NCI-H2196 (cell line): Measurements from ENCODE around the gene C1S.

Experiments
- DNase-seq: peaks from one replicate; lab custom pipeline; 2025; ENCODE audit not compliant: unreplicated experiment; lab: John Stamatoyannopoulos, UW

Gene C1S

DNA sequence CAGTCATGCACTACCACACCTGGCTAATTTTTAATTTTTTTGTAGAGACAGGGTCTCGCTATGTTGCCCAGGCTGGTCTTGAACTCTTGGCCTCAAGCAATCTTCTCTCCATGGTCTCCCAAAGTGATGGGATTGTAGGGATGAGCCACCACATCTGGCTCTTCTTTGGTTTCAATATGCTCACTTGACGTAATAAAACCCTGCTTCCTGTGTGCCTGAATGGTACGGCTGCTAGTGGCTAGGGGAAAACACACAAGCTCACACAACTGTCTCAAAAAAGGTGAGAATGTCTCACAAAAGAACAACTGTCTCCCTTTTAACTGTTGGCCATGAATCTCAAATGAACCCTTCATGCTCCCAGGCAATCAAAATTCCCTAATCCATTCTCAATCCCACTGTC lies 15.0 kb downstream of the C1S start:
- DNase-seq, result no peak

DNA sequence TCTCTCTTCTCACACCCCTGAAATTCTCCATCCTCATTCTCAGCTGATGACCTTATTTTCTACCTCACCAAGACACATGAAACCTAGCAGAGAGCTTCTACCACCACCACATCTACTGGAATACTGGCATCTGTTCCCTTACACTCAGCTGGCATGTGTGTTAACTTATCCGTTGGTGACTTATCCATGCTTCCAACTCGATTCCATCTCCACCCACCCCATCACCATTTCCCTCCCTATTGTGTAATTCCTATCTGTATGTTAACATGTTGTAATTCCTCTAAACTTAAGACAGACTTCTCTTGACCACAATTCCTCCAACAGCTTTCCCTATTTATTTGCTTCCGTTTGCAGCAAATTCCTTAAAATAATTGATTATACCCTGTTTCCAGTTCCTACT lies 15.4 kb downstream of the C1S start:
- DNase-seq, result no peak

DNA sequence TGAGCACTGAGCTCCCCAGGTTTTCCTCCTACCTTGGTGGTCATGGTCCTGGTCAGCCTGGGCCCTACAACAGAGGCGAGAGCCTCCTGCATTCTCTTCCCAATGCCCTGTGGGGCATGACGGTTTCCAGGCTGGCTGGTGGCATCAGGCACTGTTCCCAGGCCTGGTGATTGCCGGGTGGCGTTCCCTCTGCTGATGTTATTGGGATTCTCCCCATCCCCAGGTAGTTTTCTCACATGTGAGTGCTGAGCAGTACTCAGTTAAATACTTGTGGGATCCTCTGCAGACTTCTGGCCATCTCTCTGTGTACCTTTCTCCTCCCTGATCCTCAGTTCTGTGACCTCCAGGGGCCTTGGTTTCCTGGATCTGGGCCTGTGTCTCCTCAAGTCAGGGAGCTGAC lies 16.0 kb downstream of the C1S start:
- DNase-seq, result no peak

- DNase-seq, result no peak
Observed at GRCh38 chr12:7078163-7078562, 17.6 kb downstream of the C1S start.

GRCh38 chr12:7079826-7080125 lies 19.3 kb downstream of the C1S start:
- DNase-seq, result no peak

- no peak for DNase-seq
Observed at GRCh38 chr12:7081037-7081436, 20.5 kb downstream of the C1S start.

- DNase-seq, result no peak
Observed at GRCh38 chr12:7083125-7083524, 22.6 kb downstream of the C1S start.

- DNase-seq, result no peak
Observed at GRCh38 chr12:7089196-7089871, 28.8 kb downstream of the C1S start.

- no peak for DNase-seq
Observed at GRCh38 chr12:7090222-7090998, 29.9 kb downstream of the C1S start.

DNA sequence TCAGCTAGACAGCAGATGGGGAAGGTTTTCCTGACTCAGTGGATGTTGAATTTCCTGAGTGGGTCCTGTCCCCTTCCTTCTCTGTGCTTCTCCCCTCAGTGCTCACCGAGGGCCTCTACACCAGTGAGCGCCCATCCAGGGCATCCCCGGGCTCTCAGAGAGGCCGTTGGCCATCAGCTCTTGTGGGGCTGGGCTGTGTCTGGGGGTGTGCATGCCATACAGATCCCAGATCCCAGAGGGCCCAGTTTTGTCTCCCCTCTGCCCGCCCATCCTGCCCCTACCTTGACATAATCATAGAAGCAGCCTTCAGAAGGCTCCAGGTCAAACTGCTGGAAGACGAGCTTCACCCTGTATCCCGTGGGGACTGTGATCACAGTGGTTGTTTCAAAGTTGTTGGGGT lies 30.7 kb downstream of the C1S start:
- no peak for DNase-seq

DNA sequence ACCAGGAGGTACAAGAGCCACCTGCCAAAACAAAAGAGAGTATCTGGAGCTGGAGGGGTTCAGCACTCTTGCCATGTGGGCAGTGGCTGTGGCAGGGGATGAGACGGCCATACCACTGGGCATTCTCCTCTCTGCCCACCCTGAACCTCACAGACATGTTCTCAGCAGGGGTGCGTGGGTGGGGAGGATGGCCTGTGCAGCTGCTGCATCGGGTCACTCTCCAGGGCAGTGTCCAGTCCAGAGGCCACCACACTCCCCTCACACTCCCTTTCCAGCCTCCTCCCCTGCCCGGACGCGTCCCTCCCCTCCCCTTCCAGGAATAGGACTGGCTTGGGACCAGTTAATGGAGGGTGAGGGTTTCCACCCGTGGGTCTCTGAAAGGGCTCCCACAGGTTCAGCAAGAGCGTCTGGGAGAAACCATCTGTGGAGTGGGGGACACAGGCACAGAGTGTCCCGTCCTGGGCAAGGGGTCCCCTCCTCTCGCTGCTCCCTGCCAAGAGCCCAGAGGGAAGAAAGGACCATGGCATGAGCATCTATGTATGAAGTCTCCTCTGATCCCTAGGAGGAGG lies 31.2 kb downstream of the C1S start:
- no peak for DNase-seq

GRCh38 chr12:7092229-7092985 lies 31.9 kb downstream of the C1S start, which contains the start of gene C1R:
TSS of gene C1R (minus strand) at chr12:7092445. CDS start at chr12:7092388, 57 bp downstream.
- DNase-seq, result peak; percentile 21

- no peak for DNase-seq
Observed at GRCh38 chr12:7092986-7093460, 32.5 kb downstream of the C1S start.

DNA sequence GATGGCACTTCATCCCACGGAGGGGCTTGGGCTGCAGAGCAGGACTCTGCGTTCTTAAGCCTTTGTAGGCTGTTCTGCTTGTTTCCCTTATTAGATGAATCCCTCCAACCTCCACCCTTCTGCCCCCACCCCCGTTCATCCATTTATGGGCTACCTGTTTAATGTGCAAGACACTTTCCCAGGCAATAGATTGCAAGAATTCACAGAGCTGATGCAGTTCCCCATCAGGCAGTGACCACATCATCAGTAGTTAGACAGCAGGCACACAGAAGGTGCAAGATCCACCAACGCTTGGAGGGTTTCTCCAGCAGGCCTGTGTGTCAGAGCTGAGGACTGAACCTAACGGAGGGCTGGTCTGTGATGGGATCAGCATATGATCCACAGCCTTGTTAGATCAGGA lies 33.0 kb downstream of the C1S start:
- DNase-seq, result no peak

- DNase-seq, result no peak
Observed at GRCh38 chr12:7093892-7094291, 33.4 kb downstream of the C1S start.

GRCh38 chr12:7096006-7096932 lies 35.8 kb downstream of the C1S start:
- DNase-seq, result no peak

DNA sequence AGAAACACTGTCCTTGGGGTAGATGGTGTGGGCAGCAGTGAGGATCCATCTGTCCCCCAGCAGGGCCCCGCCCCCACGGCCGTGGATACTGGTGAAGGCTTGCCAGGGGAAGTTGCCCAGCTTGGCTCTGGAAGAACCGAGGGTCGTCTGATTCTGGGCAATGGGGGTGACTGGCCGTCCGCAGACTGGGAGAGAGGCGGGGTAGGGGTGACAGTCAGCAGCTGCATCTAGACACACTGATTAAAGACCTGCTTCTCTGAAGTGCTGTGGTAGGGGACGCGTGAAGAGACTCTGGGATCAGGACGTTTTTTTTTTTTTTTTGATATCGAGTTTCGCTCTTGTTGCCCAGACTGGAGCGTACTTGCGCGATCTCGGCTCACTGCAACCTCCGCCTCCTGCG lies 36.5 kb downstream of the C1S start:
- no peak for DNase-seq

DNA sequence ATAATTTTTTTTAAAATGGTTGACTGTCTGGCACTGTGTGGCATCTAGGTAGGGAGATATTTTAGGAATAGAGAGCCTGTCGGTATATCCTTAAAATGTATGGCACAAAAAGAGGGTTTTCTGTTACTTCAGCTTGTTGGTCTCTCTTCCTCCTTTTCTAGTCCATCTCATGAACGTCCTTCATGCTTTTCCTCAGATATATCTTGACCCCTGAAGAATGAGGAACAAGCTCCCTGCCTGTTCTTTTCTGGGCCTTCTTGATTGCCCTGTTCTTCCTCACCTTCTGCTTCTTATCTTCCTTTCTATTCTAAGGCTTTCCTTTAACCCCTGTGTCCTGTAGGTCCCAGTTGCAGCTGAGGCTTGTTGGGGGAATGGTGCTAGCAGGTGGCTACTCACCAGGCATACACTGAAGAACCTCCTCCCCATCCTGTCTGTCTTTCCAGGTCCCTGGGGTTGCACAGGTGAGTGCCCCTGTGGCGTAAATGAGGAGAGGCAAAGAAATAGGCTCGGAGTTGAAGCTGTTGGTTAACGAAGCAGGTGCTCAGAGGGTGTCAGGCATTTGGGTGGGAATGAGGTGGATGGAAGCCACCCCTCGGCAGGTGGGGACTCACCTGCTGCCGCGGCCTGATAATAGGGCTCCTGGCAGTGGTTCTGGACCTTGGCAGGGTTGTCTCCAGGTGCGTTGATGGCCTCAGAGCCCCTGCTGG lies 38.9 kb downstream of the C1S start:
- DNase-seq, result peak; percentile 6

DNA sequence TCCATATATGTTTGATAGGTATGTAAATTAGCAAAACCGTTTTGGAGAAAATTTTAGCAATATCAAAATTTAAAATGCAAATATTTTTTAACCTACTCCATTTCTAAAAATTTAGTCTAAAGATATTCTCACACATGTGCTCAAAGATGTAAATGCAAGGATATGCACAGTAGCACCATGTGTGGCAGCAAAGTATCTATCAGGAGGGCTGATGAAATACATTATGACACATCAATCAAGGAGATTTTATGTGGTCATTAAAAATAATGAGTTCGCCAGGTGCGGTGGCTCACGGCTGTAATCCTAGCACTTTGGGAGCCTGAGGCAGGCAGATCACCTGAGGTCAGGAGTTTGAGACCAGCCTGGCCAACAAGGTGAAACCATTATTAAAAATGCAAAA lies 39.7 kb downstream of the C1S start:
- no peak for DNase-seq
